ENCODE data around the gene TRIM8. TPM values are rescaled to one million over a fixed set of nuclear protein-coding genes. Genes with fewer than 3 reads are reported as not detected.

TRIM8 gene
- total RNA-seq, 4 donors from 2014 or later: 91.7 to 128 (median 106) TPM

DNA sequence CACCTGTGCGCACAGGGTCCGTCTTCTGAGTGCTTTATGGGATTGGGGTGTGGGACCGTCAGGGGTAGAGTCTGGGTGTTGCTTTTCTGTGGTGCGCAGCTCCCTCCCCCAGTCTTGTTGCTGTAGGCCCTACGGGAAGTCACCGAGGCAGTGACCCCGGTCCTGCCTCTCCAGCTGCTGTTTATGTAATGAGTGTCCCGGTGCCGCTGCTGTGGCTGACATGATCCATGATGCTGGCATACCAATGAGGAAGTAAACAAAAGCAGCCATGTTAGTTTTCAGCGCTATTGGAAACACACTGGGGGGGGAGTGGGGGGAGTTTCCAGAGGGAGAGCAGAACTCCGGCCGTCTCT lies 1.1 kb downstream of the TRIM8 start:
- peak in 1 of 2 donors; percentile 79 for DNase-seq (ENCODE audit: low spot score in 2 of 2)
- intact Hi-C loops (cut with DNase I; ENCODE audit: low total_unique reads): no loop called here
- 0 to 3% methylated on average over 11 of the region's 12 CpGs for WGBS, 2 donors
- peak overlapping the region; percentile 84 for H3K4me3 ChIP-seq (ENCODE audit: low read depth, poor library complexity, severe bottlenecking)
- TF ChIP-seq, protein P1, sequence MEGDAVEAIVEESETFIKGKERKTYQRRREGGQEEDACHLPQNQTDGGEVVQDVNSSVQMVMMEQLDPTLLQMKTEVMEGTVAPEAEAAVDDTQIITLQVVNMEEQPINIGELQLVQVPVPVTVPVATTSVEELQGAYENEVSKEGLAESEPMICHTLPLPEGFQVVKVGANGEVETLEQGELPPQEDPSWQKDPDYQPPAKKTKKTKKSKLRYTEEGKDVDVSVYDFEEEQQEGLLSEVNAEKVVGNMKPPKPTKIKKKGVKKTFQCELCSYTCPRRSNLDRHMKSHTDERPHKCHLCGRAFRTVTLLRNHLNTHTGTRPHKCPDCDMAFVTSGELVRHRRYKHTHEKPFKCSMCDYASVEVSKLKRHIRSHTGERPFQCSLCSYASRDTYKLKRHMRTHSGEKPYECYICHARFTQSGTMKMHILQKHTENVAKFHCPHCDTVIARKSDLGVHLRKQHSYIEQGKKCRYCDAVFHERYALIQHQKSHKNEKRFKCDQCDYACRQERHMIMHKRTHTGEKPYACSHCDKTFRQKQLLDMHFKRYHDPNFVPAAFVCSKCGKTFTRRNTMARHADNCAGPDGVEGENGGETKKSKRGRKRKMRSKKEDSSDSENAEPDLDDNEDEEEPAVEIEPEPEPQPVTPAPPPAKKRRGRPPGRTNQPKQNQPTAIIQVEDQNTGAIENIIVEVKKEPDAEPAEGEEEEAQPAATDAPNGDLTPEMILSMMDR (IDR thresholded peaks at IDR 0.05): no peak
- no peak for TF ChIP-seq POLR2A (IDR thresholded peaks at IDR 0.05)

DNA sequence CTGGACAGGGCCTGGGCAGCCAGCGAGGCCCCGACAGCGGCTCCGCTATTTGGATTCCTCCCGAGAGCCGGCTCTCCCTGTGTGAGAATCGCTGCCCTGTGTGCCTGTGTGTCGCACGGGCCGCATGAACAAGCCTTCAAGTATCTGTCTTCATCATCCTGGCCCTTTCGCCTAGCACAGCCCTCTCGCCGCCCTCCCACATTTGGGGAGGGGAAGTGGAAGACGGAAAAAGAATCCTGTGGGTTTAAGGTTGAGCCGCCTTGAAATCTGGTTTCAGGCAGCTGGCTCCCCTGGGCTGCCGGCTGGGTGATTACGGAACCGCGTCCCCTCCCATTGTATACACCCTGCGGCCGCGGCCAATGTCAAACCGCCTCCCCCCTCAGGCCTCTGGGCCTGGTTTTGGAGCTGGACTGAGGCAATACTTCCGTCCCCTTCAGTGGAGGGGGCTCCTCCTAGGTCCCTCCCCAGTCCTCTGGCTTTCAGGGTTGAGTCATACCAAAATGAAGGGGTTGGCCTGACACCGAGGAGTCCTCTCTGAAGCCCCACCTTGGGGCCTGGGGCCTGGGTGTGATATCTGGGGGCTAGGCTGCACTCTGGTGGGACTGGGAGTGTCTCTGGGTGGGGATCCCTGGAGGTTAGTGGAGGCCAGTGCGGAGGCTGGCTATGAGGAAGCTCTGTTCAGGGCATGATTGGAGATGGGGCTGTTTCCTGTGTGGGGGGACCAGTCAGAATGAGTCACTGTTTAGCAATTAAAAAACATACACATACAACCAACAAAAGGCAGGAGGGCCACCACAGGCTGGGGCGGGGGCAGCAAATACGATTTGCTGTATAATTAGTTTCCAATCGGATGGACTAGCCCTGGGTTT lies 1.7 kb downstream of the TRIM8 start:
- intact Hi-C loops (cut with DNase I; ENCODE audit: low total_unique reads): loop anchor here (2.0 kb wide), 1 partner anchor 67 kb away; no protein-coding TSS in a partner anchor
- TF ChIP-seq, protein P1 (IDR thresholded peaks at IDR 0.05): no peak
- TF ChIP-seq POLR2A (IDR thresholded peaks at IDR 0.05): peak in 1 of 2 donors; percentile 50
- peak; percentile 93 to 98 for DNase-seq (ENCODE audit: low spot score in 2 of 2)

DNA sequence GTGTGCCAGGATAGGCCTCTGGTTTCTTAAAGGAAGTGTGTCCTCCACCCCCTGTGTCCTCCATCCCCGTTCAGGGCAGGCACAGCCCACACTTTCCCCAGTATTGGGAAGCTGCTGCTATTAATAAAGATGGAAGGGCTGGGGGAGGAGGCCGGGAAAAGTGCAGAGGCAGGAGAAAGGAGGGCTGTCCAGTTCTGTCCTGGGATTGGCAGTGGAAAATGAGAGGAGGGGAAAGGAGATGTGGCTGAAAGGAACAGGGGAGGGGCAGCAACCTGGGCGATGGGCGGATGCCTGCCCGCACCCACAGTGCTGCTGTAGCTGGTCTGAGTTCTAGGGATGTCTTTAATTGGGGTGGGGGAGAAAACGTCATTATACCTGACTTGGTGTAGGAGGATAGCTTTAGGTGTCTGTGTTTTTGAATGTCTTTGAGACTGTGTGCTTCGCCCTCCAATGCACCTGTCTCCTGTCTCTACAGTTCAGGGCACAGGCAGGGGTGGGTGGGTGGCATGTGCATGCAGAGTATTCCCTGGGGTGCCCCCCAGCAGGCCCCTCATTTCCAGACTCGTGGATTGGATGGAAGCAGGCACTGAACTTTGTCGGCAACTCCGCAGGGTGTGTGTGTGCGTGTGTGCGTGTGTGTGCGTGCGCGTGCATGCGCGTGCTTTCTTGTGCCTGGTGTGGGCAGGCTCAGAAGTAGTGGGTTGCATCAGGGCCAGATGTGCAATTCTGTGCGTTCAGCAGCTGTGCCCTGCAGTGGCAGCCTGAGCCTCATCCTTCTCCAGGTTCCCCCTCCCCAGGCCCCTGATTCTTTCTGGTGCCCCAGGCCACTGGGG lies 2.5 kb downstream of the TRIM8 start:
- peak overlapping the region; percentile 84 for H3K4me3 ChIP-seq (ENCODE audit: low read depth, poor library complexity, severe bottlenecking)
- WGBS, 2 donors: 6 to 7% methylated on average over 13 to 18 of the region's 18 CpGs
- peak in 1 of 2 donors; percentile 51 for DNase-seq (ENCODE audit: low spot score in 2 of 2)
- no peak for TF ChIP-seq POLR2A (IDR thresholded peaks at IDR 0.05)
- intact Hi-C loops (cut with DNase I; ENCODE audit: low total_unique reads): loop anchor here (2.0 kb wide), 1 partner anchor 66 kb away; no protein-coding TSS in a partner anchor

More for the DNA sequence above, 1.7 kb downstream of the TRIM8 start:
- WGBS, 2 donors: 0 to 1% methylated on average over 25 to 29 of the region's 29 CpGs
- peak overlapping the region; percentile 84 for H3K4me3 ChIP-seq (ENCODE audit: low read depth, poor library complexity, severe bottlenecking)

DNA sequence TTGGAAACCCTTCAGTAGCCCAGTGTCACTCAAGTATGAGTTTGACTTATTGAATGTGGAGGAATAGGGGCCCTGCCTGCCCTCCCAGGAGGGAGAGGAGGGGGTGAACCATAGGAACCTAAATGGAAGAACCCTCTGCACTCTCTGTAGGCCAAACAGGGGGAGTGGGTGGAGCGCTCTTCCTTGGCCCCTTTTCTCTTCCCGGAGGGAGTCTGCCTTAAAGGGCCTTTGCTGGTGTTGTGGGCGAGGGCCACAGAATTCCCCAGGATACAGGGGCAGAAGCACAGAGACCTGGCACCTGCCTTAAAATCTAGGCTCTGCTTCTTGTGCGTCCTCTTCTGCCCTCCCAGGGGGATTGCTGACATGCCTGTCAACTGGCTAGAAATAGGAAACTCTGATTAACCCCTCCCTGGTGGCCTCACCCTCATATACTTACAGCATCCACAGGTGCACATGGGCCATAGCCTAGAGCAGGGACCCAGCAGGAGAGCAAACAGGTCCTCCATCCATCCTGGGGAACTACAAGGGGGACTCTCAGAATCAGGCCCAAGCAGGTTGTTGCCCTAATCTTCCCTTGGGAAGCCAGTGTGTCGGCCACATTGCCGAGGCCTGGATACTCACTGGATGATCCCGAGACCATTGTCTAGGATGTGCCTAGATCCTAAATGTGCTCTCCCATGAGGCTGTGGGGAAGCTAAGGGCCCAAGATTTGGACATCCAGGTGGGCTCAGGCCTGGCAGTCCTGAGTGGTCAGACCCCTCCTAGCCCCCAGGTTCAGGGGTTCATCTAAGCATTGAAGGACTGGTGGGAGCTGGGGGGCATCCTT lies 3.4 kb downstream of the TRIM8 start:
- intact Hi-C loops (cut with DNase I; ENCODE audit: low total_unique reads): loop anchor here (2.0 kb wide), 1 partner anchor 65 kb away; no protein-coding TSS in a partner anchor
- TF ChIP-seq, protein P1 (IDR thresholded peaks at IDR 0.05): no peak
- WGBS, 2 donors: 32 to 39% methylated on average over 4 to 7 of the region's 7 CpGs

DNA sequence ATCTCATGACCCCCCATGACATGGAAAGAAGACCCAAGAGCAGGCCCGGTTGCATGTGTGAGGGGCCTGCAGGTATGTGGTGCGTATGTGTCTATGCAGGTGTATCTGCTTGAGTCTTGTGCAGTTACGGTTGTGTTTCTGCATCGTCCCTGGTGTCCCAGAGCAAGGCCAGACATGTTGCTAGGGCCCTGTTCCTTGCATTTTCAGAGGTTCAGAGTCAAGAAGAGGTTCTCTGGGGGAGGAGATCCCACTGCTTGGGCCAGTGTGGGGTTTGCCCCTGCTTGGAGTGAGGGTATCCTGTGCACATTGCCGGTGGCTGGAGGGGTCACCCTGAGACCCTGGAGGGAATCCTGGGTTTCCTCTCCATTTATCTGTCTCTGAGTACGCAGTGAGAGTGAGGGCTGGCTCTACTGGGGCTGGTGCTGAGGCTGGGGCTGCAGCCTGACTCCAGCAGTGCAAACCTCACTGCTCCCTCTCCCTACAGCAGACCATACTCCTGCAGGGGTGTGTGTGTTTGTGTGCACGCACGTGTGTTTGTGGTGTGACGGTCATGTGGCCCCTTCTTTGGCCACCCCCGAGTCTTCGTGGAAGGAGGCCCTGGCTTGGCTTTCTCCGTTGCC lies 4.1 kb downstream of the TRIM8 start:
- DNase-seq (ENCODE audit: low spot score in 2 of 2): no peak
- WGBS, 2 donors: 26 to 37% methylated on average over 11 of the region's 12 CpGs
- no peak for TF ChIP-seq POLR2A (IDR thresholded peaks at IDR 0.05)
- intact Hi-C loops (cut with DNase I; ENCODE audit: low total_unique reads): no loop called here
- H3K4me3 ChIP-seq (ENCODE audit: low read depth, poor library complexity, severe bottlenecking): no peak overlapping the region

More for the DNA sequence above, 3.4 kb downstream of the TRIM8 start:
- H3K4me3 ChIP-seq (ENCODE audit: low read depth, poor library complexity, severe bottlenecking): no peak overlapping the region
- no peak for DNase-seq (ENCODE audit: low spot score in 2 of 2)

All from lower leg skin (tissue), 4 donors.